K562 (cell line): ENCODE data around the gene KCTD6. TPM values are rescaled to one million over a fixed set of nuclear protein-coding genes. Genes with fewer than 3 reads are reported as not detected.

Experiments used
- BHLHE40 ChIP-seq: IDR thresholded peaks from 2 replicates; pipeline ENCODE4 v1.6.1; 2011; ENCODE audit warnings: low read length, improper control_type of control experiment
- DMBX1 ChIP-seq: fragments of 250-450 bp; sonication (Bioruptor Pico); IDR thresholded peaks from 2 replicates; pipeline ENCODE4 v1.8.0; 2022; ENCODE audit warnings: inconsistent platforms, mild to moderate bottlenecking, moderate library complexity, borderline replicate concordance
- EGR1 ChIP-seq: fragments of 450-650 bp; conservative IDR thresholded peaks from 2 replicates; pipeline ENCODE4 v1.6.1; 2017; ENCODE audit warnings: mild to moderate bottlenecking
- HDAC2 ChIP-seq: fragments of 450-650 bp; IDR thresholded peaks from 2 replicates; pipeline ENCODE4 v1.6.1; 2016; ENCODE audit warnings: mild to moderate bottlenecking
- LEF1 ChIP-seq: fragments of 450-650 bp; IDR thresholded peaks from 2 replicates; pipeline ENCODE4 v1.6.1; 2016; ENCODE audit warnings: mild to moderate bottlenecking
- NCOR1 ChIP-seq: fragments of 450-650 bp; IDR thresholded peaks from 2 replicates; pipeline ENCODE4 v1.6.1; 2016; ENCODE audit warnings: mild to moderate bottlenecking, moderate library complexity
- NEUROD1 ChIP-seq: fragments of 150-350 bp; IDR thresholded peaks from 2 replicates; pipeline ENCODE4 v1.6.1; 2014; ENCODE audit warnings: borderline replicate concordance, low read length, low read depth; ENCODE audit not compliant: partially characterized antibody
- NFIX ChIP-seq: fragments of 250-450 bp; sonication (Bioruptor Pico); IDR thresholded peaks from 2 replicates; pipeline ENCODE4 v1.4.0; 2020; ENCODE audit warnings: low read depth, mild to moderate bottlenecking, moderate library complexity
- RAD21 ChIP-seq, 2 experiments: fragments of 250-450 bp in 1 of 2; fragments of 450-650 bp in 1 of 2; sonication (Bioruptor Pico) in 1 of 2; formaldehyde crosslinking in 1 of 2; IDR thresholded peaks in 1 of 2; conservative IDR thresholded peaks in 1 of 2; 2 replicates each; pipeline versions ENCODE4 v1.4.0 to v1.8.0; 2020 to 2022; ENCODE audit warnings: mild to moderate bottlenecking in 2 of 2, moderate library complexity in 1 of 2
- ZEB2 ChIP-seq: fragments of 450-650 bp; IDR thresholded peaks from 2 replicates; pipeline ENCODE4 v1.6.1; 2016
- ZNF395 ChIP-seq: fragments of 200-800 bp; sonication (Bioruptor generic); IDR thresholded peaks from 2 replicates; pipeline ENCODE4 v1.6.1; 2017; ENCODE audit warnings: missing genetic modification characterization, missing compliant biosample characterization
- ZZZ3 ChIP-seq: fragments of 450-650 bp; IDR thresholded peaks from 2 replicates; pipeline ENCODE4 v1.6.1; 2016; ENCODE audit warnings: antibody characterized with exemption, mild to moderate bottlenecking, moderate library complexity
- polyA plus RNA-seq, 8 experiments: library from polyadenylated mRNA; depleted of rRNA in 4 of 8; stranded (reverse) in 5 of 8; unstranded in 3 of 8; fragments of >200 nt; fragmentation: Nextera tagmentation in 2 of 8; fragmentation: Illumina TruSeq in 1 of 8; extraction: Ambion mirVana in 2 of 8; extraction: Trizol in 1 of 8; gene quantifications; 2 replicates each; pipeline versions ENCODE4 v1.2.1 to v1.2.3, GENCODE V29; 2011 to 2014; ENCODE audit warnings: inconsistent platforms in 1 of 8, missing spikeins in 1 of 8
- total RNA-seq, 7 experiments: library from RNA; depleted of rRNA in 6 of 7; stranded (reverse); fragments of >200 nt in 6 of 7; fragmentation: Illumina TruSeq in 2 of 7; extraction: Trizol in 2 of 7; gene quantifications; 2 replicates each; pipeline versions ENCODE4 v1.2.1 to v1.2.3, GENCODE V29; 2011 to 2021; ENCODE audit warnings: low replicate concordance in 1 of 7
- TF ChIP-seq, protein P1 (sequence below): sonication (generic); formaldehyde crosslinking; IDR thresholded peaks from 2 replicates; pipeline ENCODE4 v1.5.0; 2020; ENCODE audit warnings: missing genetic modification reagents
- TF ChIP-seq, protein P2 (sequence below): fragments of 450-650 bp; IDR thresholded peaks from 2 replicates; pipeline ENCODE4 v1.6.1; 2016; ENCODE audit warnings: mild to moderate bottlenecking, moderate library complexity

The KCTD6 gene
- total and polyA plus RNA-seq, 9 of the 15 experiments (the other 6 are each of a cell fraction or from before 2014, with no cell fraction given), result 2.1 to 5.9 (median 4.5) TPM

- TF ChIP-seq, protein P1, sequence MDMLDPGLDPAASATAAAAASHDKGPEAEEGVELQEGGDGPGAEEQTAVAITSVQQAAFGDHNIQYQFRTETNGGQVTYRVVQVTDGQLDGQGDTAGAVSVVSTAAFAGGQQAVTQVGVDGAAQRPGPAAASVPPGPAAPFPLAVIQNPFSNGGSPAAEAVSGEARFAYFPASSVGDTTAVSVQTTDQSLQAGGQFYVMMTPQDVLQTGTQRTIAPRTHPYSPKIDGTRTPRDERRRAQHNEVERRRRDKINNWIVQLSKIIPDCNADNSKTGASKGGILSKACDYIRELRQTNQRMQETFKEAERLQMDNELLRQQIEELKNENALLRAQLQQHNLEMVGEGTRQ (CRISPR knock-in tag), result peak; percentile 88
- peak in 1 of 2 experiments; percentile 27; a peak in 1 of 4 replicates for TF ChIP-seq RAD21 (CRISPR knock-in tag; conservative IDR thresholded peaks at IDR 0.05 in 1 of 2, IDR thresholded peaks at IDR 0.05 in 1 of 2)
- peak; percentile 40; the same call in 1 of the 2 replicates for TF ChIP-seq DMBX1 (CRISPR knock-in tag)
- TF ChIP-seq NEUROD1, result no peak
- TF ChIP-seq EGR1, result no peak
- no peak for TF ChIP-seq ZZZ3
- TF ChIP-seq, protein P2, sequence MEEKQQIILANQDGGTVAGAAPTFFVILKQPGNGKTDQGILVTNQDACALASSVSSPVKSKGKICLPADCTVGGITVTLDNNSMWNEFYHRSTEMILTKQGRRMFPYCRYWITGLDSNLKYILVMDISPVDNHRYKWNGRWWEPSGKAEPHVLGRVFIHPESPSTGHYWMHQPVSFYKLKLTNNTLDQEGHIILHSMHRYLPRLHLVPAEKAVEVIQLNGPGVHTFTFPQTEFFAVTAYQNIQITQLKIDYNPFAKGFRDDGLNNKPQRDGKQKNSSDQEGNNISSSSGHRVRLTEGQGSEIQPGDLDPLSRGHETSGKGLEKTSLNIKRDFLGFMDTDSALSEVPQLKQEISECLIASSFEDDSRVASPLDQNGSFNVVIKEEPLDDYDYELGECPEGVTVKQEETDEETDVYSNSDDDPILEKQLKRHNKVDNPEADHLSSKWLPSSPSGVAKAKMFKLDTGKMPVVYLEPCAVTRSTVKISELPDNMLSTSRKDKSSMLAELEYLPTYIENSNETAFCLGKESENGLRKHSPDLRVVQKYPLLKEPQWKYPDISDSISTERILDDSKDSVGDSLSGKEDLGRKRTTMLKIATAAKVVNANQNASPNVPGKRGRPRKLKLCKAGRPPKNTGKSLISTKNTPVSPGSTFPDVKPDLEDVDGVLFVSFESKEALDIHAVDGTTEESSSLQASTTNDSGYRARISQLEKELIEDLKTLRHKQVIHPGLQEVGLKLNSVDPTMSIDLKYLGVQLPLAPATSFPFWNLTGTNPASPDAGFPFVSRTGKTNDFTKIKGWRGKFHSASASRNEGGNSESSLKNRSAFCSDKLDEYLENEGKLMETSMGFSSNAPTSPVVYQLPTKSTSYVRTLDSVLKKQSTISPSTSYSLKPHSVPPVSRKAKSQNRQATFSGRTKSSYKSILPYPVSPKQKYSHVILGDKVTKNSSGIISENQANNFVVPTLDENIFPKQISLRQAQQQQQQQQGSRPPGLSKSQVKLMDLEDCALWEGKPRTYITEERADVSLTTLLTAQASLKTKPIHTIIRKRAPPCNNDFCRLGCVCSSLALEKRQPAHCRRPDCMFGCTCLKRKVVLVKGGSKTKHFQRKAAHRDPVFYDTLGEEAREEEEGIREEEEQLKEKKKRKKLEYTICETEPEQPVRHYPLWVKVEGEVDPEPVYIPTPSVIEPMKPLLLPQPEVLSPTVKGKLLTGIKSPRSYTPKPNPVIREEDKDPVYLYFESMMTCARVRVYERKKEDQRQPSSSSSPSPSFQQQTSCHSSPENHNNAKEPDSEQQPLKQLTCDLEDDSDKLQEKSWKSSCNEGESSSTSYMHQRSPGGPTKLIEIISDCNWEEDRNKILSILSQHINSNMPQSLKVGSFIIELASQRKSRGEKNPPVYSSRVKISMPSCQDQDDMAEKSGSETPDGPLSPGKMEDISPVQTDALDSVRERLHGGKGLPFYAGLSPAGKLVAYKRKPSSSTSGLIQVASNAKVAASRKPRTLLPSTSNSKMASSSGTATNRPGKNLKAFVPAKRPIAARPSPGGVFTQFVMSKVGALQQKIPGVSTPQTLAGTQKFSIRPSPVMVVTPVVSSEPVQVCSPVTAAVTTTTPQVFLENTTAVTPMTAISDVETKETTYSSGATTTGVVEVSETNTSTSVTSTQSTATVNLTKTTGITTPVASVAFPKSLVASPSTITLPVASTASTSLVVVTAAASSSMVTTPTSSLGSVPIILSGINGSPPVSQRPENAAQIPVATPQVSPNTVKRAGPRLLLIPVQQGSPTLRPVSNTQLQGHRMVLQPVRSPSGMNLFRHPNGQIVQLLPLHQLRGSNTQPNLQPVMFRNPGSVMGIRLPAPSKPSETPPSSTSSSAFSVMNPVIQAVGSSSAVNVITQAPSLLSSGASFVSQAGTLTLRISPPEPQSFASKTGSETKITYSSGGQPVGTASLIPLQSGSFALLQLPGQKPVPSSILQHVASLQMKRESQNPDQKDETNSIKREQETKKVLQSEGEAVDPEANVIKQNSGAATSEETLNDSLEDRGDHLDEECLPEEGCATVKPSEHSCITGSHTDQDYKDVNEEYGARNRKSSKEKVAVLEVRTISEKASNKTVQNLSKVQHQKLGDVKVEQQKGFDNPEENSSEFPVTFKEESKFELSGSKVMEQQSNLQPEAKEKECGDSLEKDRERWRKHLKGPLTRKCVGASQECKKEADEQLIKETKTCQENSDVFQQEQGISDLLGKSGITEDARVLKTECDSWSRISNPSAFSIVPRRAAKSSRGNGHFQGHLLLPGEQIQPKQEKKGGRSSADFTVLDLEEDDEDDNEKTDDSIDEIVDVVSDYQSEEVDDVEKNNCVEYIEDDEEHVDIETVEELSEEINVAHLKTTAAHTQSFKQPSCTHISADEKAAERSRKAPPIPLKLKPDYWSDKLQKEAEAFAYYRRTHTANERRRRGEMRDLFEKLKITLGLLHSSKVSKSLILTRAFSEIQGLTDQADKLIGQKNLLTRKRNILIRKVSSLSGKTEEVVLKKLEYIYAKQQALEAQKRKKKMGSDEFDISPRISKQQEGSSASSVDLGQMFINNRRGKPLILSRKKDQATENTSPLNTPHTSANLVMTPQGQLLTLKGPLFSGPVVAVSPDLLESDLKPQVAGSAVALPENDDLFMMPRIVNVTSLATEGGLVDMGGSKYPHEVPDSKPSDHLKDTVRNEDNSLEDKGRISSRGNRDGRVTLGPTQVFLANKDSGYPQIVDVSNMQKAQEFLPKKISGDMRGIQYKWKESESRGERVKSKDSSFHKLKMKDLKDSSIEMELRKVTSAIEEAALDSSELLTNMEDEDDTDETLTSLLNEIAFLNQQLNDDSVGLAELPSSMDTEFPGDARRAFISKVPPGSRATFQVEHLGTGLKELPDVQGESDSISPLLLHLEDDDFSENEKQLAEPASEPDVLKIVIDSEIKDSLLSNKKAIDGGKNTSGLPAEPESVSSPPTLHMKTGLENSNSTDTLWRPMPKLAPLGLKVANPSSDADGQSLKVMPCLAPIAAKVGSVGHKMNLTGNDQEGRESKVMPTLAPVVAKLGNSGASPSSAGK, result peak; percentile 83
- peak; percentile 60; the same call in 1 of the 2 replicates for TF ChIP-seq ZNF395 (CRISPR knock-in tag)
- TF ChIP-seq NFIX (CRISPR knock-in tag), result no peak
- TF ChIP-seq BHLHE40, result peak; percentile 93
- peak; percentile 47 for TF ChIP-seq NCOR1
- TF ChIP-seq HDAC2, result no peak
- TF ChIP-seq LEF1, result no peak
- no peak for TF ChIP-seq ZEB2
Observed at GRCh38 chr3:58520403-58521335, 28.8 kb downstream of the KCTD6 start (continued).
